K562 (cell line): ENCODE measurements around the gene ZFYVE28. TPM values are rescaled to one million over a fixed set of nuclear protein-coding genes. Genes with fewer than 3 reads are reported as not detected.

Source experiments
- CTBP1 ChIP-seq: fragments of 450-650 bp; IDR thresholded peaks from 2 replicates; pipeline ENCODE4 v1.6.1; 2016; ENCODE audit warnings: borderline replicate concordance
- MEIS2 ChIP-seq: fragments of 450-650 bp; IDR thresholded peaks from 2 replicates; pipeline ENCODE4 v1.6.1; 2014; ENCODE audit warnings: mild to moderate bottlenecking; ENCODE audit not compliant: partially characterized antibody
- NFRKB ChIP-seq: fragments of 450-650 bp; IDR thresholded peaks from 2 replicates; pipeline ENCODE4 v1.6.1; 2016; ENCODE audit warnings: low read depth
- POLR2A ChIP-seq: fragments of 450-650 bp; conservative IDR thresholded peaks from 2 replicates; pipeline ENCODE4 v1.6.1; 2016
- RAD51 ChIP-seq: fragments of 450-650 bp; IDR thresholded peaks from 2 replicates; pipeline ENCODE4 v1.7.1; 2016; ENCODE audit warnings: low read depth, mild to moderate bottlenecking, borderline replicate concordance
- TBP ChIP-seq: optimal IDR thresholded peaks from 2 replicates; pipeline ENCODE3; 2011; ENCODE audit warnings: low read depth, low read length, improper control_type of control experiment
- XRCC4 ChIP-seq: IDR thresholded peaks from one replicate; pipeline ENCODE4 v1.6.1; 2011; ENCODE audit not compliant: insufficient read depth, insufficient read length; ENCODE audit errors: extremely low read depth
- ZBTB17 ChIP-seq: fragments of 450-650 bp; formaldehyde crosslinking; IDR thresholded peaks from 2 replicates; pipeline ENCODE4 v1.4.0; 2020; ENCODE audit warnings: mild to moderate bottlenecking
- ZNF551 ChIP-seq: fragments of 250-450 bp; sonication (Bioruptor Pico); IDR thresholded peaks from 2 replicates; pipeline ENCODE4 v1.5.0; 2021; ENCODE audit warnings: mild to moderate bottlenecking, moderate library complexity
- polyA plus RNA-seq, 8 experiments: library from polyadenylated mRNA; depleted of rRNA in 4 of 8; stranded (reverse) in 5 of 8; unstranded in 3 of 8; fragments of >200 nt; fragmentation: Nextera tagmentation in 2 of 8; fragmentation: Illumina TruSeq in 1 of 8; extraction: Ambion mirVana in 2 of 8; extraction: Trizol in 1 of 8; gene quantifications; 2 replicates each; pipeline versions ENCODE4 v1.2.1 to v1.2.3, GENCODE V29; 2011 to 2014; ENCODE audit warnings: inconsistent platforms in 1 of 8, missing spikeins in 1 of 8
- total RNA-seq, 7 experiments: library from RNA; depleted of rRNA in 6 of 7; stranded (reverse); fragments of >200 nt in 6 of 7; fragmentation: Illumina TruSeq in 2 of 7; extraction: Trizol in 2 of 7; gene quantifications; 2 replicates each; pipeline versions ENCODE4 v1.2.1 to v1.2.3, GENCODE V29; 2011 to 2021; ENCODE audit warnings: low replicate concordance in 1 of 7
- TF ChIP-seq, protein P1 (sequence below), 2 experiments: fragments of 450-650 bp; conservative IDR thresholded peaks; 2 replicates each; pipeline ENCODE4 v1.6.1; 2017; ENCODE audit warnings: mild to moderate bottlenecking in 2 of 2, moderate library complexity in 2 of 2
- TF ChIP-seq, protein P2 (sequence below): fragments of 450-650 bp; IDR thresholded peaks from 2 replicates; pipeline ENCODE4 v1.6.1; 2016; ENCODE audit warnings: antibody characterized with exemption
- TF ChIP-seq, protein P3 (sequence below), 2 experiments: fragments of 450-650 bp in 1 of 2; sonication (generic) in 1 of 2; formaldehyde crosslinking in 1 of 2; IDR thresholded peaks; 2 replicates each; pipeline versions ENCODE4 v1.7.1 to v1.9.0; 2016 to 2022; ENCODE audit warnings: inconsistent platforms in 1 of 2, mild to moderate bottlenecking in 1 of 2, missing genetic modification reagents in 1 of 2

Gene ZFYVE28
- total and polyA plus RNA-seq, 9 of the 15 experiments (the other 6 are each of a cell fraction or from before 2014, with no cell fraction given), result 1.3 to 24.8 (median 8.9) TPM

DNA sequence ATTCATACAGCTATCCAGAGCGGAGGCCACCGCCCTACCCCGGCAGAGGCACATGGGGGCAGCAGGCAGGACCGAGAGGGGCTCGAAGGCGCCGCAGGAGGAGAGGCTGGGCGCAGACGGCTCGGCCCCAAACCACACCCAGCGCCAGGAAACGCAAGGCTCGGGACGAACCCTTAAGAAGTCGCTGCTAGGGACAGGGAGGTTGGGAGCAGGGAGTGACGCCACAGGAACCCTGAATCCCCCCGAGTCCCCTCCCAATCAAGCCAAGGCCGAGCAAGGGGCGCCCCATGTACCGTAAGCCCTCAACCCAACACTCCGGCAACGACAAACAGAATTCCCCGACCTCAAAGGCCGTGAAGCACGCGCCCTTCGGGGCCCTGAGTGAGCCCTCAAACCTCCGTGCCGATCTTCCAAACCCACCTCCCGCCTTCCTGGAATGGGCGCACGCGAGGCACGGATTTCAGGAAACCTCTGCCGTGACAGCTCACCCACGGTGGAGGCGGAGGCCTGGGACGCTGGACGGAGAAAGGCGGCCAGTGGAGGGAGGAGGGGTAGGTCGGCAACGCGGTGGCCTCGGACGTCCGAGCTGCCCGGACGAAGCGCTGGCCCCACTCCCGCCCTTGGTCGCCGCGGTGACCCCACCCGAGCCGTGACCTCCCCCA is 1.8 kb downstream of the ZFYVE28 start (continued):
- TF ChIP-seq XRCC4 (no peak), CTBP1 (no peak; the same call in none of the 2 replicates), ZBTB17 (CRISPR knock-in tag) (no peak), ZNF551 (CRISPR knock-in tag) (no peak), MEIS2 (no peak), TBP (peak; percentile 35), RAD51 (no peak), NFRKB (0 out of 2 replicates have a peak, but pooled peaks have one; percentile 51), POLR2A (peak; percentile 56)
- TF ChIP-seq, protein P1, sequence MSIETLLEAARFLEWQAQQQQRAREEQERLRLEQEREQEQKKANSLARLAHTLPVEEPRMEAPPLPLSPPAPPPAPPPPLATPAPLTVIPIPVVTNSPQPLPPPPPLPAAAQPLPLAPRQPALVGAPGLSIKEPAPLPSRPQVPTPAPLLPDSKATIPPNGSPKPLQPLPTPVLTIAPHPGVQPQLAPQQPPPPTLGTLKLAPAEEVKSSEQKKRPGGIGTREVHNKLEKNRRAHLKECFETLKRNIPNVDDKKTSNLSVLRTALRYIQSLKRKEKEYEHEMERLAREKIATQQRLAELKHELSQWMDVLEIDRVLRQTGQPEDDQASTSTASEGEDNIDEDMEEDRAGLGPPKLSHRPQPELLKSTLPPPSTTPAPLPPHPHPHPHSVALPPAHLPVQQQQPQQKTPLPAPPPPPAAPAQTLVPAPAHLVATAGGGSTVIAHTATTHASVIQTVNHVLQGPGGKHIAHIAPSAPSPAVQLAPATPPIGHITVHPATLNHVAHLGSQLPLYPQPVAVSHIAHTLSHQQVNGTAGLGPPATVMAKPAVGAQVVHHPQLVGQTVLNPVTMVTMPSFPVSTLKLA (conservative IDR thresholded peaks at IDR 0.05), result peak; percentile 36 to 60; a peak in 3 of 4 replicates
- TF ChIP-seq, protein P2, sequence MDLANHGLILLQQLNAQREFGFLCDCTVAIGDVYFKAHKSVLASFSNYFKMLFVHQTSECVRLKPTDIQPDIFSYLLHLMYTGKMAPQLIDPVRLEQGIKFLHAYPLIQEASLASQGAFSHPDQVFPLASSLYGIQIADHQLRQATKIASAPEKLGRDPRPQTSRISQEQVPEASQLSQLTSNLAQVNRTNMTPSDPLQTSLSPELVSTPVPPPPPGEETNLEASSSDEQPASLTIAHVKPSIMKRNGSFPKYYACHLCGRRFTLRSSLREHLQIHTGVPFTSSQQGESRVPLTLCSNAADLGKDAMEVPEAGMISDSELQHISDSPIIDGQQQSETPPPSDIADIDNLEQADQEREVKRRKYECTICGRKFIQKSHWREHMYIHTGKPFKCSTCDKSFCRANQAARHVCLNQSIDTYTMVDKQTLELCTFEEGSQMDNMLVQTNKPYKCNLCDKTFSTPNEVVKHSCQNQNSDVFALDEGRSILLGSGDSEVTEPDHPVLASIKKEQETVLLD, result peak; percentile 34; the same call in 1 of the 2 replicates
- TF ChIP-seq, protein P3, sequence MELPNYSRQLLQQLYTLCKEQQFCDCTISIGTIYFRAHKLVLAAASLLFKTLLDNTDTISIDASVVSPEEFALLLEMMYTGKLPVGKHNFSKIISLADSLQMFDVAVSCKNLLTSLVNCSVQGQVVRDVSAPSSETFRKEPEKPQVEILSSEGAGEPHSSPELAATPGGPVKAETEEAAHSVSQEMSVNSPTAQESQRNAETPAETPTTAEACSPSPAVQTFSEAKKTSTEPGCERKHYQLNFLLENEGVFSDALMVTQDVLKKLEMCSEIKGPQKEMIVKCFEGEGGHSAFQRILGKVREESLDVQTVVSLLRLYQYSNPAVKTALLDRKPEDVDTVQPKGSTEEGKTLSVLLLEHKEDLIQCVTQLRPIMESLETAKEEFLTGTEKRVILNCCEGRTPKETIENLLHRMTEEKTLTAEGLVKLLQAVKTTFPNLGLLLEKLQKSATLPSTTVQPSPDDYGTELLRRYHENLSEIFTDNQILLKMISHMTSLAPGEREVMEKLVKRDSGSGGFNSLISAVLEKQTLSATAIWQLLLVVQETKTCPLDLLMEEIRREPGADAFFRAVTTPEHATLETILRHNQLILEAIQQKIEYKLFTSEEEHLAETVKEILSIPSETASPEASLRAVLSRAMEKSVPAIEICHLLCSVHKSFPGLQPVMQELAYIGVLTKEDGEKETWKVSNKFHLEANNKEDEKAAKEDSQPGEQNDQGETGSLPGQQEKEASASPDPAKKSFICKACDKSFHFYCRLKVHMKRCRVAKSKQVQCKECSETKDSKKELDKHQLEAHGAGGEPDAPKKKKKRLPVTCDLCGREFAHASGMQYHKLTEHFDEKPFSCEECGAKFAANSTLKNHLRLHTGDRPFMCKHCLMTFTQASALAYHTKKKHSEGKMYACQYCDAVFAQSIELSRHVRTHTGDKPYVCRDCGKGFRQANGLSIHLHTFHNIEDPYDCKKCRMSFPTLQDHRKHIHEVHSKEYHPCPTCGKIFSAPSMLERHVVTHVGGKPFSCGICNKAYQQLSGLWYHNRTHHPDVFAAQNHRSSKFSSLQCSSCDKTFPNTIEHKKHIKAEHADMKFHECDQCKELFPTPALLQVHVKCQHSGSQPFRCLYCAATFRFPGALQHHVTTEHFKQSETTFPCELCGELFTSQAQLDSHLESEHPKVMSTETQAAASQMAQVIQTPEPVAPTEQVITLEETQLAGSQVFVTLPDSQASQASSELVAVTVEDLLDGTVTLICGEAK (IDR thresholded peaks at IDR 0.05), result no peak
- TF ChIP-seq, protein P3 (CRISPR knock-in tag; IDR thresholded peaks at IDR 0.05), result no peak
